ENCODE results near the gene ABR.

DNA sequence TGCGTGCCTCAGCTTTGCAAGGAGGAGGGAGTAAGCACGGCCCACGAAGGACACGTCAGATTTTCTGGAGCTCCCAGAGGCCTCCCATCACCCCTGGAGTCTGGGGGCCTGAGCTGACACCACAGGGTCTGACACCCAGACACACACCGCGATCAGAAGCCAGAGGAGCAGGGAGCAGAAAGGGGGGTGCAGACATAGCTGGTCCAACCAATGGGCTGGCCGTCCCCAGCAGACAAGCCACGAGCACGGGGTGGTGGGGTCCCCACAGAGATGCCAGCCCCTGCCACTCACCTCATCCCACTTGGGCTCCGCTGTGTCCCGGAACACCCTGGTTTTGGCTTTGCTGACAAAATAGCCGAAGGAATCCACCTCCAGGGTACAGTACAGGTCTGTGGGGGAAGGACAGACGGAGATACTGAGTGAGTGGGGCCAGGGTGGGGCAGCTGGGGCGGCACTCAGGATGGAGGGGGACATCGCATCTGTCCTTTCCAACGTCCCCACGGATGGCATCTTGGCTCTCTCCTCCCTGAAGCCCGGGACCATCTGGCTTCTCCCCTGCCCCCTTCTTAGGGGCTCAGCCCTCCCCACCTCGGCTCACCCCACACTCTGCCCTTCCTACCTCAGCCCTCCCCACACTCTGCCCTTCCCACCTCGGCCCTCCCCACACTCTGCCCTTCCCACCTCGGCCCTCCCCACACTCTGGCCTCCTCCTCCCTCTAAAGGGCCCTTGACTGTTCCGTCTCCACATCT lies 129.4 kb downstream of the ABR start:
- TF ChIP-seq REST (IDR thresholded peaks at IDR 0.05) (no peak), TFCP2L1 (CRISPR knock-in tag; IDR thresholded peaks at IDR 0.05) (no peak), ZFP36 (IDR thresholded peaks at IDR 0.05; ENCODE audit: borderline replicate concordance, partially characterized antibody) (no peak), MYC (IDR thresholded peaks at IDR 0.05; ENCODE audit: borderline replicate concordance, low read length) (no peak), POLR2A (IDR thresholded peaks at IDR 0.05; ENCODE audit: low read length) (no peak), NFE2L2 (conservative IDR thresholded peaks at IDR 0.05; ENCODE audit: low read length) (no peak), MAZ (IDR thresholded peaks at IDR 0.05; ENCODE audit: borderline replicate concordance, low read depth, low read length) (no peak), CHD4 (IDR thresholded peaks at IDR 0.05; ENCODE audit: borderline replicate concordance) (no peak), HOXA7 (CRISPR knock-in tag; IDR thresholded peaks at IDR 0.05) (no peak), CHD2 (IDR thresholded peaks at IDR 0.05; ENCODE audit: low read length, partially characterized antibody) (no peak)
- TF ChIP-seq, protein P1, sequence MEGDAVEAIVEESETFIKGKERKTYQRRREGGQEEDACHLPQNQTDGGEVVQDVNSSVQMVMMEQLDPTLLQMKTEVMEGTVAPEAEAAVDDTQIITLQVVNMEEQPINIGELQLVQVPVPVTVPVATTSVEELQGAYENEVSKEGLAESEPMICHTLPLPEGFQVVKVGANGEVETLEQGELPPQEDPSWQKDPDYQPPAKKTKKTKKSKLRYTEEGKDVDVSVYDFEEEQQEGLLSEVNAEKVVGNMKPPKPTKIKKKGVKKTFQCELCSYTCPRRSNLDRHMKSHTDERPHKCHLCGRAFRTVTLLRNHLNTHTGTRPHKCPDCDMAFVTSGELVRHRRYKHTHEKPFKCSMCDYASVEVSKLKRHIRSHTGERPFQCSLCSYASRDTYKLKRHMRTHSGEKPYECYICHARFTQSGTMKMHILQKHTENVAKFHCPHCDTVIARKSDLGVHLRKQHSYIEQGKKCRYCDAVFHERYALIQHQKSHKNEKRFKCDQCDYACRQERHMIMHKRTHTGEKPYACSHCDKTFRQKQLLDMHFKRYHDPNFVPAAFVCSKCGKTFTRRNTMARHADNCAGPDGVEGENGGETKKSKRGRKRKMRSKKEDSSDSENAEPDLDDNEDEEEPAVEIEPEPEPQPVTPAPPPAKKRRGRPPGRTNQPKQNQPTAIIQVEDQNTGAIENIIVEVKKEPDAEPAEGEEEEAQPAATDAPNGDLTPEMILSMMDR (IDR thresholded peaks at IDR 0.05): no peak
- TF ChIP-seq, protein P2, sequence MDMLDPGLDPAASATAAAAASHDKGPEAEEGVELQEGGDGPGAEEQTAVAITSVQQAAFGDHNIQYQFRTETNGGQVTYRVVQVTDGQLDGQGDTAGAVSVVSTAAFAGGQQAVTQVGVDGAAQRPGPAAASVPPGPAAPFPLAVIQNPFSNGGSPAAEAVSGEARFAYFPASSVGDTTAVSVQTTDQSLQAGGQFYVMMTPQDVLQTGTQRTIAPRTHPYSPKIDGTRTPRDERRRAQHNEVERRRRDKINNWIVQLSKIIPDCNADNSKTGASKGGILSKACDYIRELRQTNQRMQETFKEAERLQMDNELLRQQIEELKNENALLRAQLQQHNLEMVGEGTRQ (IDR thresholded peaks at IDR 0.05): no peak
- TF ChIP-seq, protein P3, sequence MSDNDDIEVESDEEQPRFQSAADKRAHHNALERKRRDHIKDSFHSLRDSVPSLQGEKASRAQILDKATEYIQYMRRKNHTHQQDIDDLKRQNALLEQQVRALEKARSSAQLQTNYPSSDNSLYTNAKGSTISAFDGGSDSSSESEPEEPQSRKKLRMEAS (IDR thresholded peaks at IDR 0.05): no peak
